Right kidney (tissue), 1 donor: ENCODE data around the gene EML6.
"Not testable (repeated sequence)": the region's sequence is repeated elsewhere in the genome, so short reads cannot be mapped to it uniquely, and the experiment has no call there.

Source experiments
- DNase-seq: peaks from one replicate; pipeline ENCODE4 v3.0.0-alpha.2; 2016

Gene EML6

GRCh38 chr2:54845514-54845913 is 122.1 kb downstream of the EML6 start:
- DNase-seq = no peak

DNA sequence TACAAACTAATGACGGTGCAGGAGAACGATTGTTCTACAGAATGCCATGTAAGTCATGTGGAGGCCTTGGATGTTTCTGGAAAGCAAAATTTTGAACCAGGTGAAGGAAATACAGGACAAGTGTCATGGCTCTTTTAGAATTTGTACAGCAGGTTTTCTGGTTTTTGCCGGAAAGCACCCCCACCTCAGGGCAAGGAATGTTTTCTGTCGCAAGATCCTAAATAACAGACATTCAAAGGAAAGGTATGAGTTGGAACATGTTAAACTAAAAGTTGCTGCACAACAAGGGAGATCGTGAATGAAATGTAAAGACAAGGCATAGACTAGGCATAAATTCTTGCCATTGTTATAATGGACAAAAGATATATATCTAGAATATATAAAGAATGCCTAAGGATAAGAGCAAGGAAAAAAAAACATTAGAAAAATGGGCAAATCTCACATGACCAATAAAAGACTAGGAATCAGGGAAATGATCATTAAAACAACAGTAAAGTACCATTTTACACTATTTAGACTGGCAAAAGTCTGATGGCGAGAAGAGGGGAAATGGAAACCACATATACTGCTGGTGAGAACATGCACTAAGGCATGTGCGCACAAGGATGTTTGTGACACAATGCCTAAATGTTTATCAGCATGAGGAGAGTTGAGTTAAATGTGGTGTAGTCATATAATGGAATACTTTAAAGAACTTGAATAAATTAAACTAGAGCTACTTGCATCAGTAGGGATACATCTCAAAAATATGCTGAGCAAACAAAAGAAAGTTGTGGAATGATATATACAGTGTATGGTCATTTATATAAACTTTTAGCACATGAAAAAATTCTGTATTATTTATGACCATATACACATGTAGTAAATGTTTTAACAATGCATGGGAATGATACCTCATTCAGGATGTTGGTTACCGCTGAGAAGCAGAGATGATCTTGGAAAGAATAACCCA is 127.0 kb downstream of the EML6 start:
- no peak for DNase-seq

DNA sequence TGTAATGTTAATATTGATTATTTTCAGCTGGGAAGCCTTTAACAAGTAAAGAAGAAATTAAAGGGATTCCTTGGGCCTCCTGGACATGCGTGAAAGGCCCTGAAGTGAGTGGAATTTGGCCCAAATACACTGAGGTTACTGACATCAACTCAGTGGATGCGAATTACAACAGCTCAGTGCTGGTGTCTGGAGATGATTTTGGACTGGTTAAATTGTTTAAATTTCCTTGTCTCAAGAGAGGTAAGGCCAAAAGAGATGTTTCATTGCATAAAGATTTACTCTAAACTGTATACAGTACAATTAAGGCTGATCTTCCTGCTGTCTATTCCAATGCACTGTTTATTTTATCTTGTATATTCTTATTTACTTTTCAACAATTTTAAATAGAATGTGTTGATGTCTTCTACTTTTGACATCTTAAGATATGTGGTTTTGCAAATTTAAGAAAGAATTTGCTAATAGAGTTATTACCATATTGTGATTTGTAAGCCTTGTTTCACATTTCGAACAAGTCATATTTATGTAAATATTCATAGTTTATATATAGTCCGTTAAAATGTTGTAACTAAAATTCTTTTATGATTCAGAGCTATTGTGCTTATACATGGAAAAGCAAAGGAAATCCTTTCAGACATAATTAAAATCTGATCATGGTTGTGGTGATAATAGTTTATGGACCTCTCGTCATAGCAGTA is 130.3 kb downstream of the EML6 start:
- no peak for DNase-seq

DNA sequence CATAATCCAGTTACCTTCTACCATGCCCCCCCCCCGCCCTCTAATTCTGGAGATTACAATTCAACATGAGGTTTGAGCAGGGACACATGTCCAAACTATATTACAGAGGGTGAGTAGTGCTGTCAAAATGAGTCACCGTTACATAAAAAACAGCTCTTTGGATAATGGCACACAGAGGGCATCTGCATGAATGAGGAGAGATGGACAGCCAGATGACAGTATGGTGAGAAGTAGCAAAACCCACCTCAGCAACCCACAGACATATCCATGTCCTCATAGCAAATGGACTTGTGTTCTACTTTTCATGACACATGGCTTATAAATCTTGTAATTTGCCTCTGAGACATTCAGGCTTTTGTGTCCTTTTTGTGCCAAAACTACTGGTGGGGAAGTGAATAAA is 132.0 kb downstream of the EML6 start:
- DNase-seq = no peak

DNA sequence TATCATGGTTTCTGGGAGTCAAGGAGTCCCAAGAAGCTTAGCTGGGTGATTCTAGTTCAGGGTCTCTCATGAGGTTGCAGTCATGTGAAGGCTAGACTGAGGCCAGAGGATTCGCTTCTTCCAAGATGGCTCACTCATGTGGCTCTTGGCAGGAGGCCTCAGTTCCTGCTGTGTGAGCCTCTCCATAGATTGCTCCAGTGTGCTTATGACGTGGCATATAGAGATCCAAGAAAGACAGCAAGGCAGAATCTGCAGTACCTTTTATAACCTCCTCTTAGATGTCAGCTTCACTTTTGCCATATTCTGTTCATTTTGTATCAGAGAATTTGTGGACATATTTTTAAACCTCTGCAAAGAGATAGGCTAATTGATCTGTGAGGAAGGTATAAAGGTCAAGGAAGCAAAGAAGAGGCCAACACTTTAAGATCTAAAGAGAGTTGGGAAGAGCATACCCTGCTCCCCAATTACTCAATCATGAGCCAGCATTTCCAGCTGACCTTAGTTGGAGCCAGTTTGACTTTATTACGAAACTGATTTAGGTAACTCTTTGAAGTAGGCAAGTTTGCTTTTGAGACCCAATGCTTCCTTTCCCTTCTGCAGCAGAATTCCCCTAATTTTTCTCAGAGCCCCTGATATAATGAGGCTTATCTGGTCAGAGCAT is 134.7 kb downstream of the EML6 start:
- no peak for DNase-seq

DNA sequence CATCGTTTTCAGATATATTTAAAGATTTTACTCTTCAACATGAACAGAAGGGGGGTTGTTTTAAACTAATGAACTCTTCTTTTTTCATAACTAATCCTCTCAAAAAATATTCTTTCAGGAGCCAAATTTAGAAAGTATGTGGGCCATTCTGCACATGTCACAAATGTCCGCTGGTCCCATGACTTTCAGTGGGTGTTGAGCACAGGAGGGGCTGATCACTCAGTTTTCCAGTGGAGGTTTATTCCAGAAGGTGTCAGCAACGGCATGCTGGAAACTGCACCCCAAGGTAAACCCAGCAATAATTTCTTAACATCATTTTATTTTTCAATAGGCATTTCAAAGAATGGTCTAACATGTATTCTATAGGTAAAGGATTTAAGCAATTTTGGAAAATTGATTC is 136.0 kb downstream of the EML6 start:
- no peak for DNase-seq

DNA sequence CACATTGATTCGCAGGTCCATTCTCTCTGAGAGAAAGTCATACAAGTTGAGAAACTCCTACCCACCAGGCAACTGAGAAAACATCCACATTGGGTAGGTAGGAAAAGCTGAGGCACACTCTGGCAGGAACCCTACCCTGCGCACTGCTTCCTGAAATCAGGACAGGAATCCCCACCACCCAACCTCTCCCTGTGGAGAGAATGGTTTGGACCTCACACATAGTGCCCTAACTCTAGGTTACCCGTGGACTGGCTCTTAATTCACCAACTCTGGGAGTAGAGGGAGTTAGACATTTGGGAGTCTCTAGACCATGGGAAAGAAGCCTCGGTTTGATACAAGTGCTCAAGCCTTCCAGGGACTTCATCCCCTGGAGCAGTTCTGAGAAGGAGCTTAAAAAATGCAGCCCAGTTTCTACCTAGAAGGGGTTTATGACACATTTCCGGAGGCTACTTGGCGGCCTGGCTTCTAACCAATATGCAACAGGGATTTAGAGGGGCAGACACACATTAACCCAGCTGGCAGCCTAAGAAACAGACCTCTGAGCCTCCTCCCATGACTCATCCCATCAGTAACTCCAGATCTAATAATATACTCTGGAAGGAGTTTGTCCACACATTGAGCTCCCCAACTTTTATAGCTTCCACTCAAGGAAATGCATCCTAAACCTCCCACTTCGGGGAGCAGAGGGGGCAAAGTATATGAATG is 136.7 kb downstream of the EML6 start:
- no peak for DNase-seq

DNA sequence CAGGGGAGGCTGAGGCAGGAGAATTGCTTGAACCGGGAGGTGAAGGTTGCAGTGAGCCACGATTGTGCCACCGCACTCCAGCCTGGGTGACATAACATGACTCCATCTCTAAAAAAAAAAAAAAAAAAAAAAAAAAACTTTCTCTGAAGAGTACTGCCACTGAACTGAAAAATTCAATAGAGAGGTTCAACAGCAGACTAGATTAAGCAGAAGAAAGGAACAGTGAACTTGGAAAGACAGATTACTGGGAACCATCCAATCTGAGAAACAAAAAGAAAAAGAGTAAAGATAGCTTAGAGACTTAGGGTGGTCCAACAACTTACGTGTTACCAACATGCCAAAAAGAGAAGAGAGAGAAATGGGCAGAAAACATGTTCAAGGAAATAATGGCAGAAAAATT is 138.8 kb downstream of the EML6 start:
- DNase-seq = no peak

GRCh38 chr2:54862742-54863141 is 139.3 kb downstream of the EML6 start:
- no peak for DNase-seq

DNA sequence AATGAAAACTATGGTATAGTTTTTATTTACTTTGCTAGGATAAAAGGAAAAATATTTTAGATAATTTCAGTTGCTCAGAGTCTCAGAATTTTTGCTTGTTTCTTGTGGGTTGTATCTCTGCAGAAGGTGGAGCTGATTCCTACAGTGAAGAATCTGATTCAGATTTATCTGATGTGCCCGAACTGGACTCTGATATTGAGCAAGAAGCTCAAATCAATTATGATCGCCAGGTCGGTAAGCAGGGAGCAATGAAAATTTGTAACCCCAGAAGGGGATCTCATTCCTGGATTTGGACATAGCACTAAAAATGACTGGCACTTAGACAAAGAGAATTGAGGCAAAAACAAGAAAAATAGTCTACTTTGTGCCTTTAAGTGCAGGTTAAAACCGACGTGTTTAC is 140.2 kb downstream of the EML6 start:
- DNase-seq = no peak

- DNase-seq = no peak
Observed at GRCh38 chr2:54864096-54864495, 140.6 kb downstream of the EML6 start.

DNA sequence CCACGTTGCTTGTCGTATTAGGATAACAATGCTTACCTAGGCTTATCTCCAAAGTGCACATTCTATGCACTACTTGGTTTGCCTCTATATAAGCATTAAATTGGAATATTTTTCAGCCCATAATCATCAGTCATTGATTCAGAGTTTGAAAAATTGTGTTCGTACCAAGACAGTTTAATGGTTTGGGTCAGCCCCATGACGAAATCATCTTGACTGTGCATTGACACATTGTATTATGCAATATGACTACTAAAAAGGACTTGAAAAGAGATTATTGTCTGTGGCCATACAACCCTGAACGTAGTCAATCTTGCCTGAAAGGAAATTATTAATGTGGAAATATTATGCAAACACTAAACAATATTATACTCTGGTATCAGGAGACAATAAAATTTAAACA is 141.3 kb downstream of the EML6 start:
- no peak for DNase-seq

DNA sequence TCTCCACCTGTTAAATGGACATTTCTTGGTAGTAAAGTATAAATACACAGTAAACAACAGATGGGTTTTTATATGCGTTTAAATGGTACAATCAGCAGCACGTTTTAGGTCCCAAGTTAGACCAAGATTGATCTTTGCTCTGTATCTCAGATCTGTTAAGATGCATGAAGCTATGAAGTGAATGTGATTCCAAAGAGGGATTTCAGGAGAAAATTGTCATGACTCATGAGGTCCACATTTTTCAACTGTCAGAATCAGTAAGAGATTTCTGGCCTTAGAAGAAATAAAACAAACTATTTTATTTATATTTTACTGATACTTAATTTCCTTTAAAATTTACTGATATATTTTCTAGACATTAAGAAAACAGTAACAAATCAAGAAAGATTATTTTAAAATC is 142.7 kb downstream of the EML6 start:
- no peak for DNase-seq

DNA sequence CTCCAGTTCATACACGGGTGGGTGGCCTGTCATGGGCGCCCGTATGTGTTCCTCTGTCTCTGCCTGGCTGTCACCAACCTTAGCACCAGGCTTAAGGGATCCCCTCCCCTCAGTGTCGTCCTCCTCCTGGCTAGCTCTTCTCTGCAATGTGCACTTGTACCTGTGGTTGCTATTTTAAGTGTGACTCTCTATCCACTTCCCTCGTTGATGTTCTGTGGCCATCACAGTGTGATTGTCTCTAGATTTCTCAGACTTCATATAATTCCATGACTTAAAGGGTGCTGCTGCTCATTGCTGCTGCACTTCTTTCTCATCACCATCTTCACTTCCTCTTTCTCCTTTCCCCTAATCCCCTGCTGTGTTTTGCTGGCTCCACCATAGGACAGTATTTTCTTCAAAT is 143.4 kb downstream of the EML6 start:
- DNase-seq = no peak

- no peak for DNase-seq
Observed at GRCh38 chr2:54867457-54867856, 144.0 kb downstream of the EML6 start.

DNA sequence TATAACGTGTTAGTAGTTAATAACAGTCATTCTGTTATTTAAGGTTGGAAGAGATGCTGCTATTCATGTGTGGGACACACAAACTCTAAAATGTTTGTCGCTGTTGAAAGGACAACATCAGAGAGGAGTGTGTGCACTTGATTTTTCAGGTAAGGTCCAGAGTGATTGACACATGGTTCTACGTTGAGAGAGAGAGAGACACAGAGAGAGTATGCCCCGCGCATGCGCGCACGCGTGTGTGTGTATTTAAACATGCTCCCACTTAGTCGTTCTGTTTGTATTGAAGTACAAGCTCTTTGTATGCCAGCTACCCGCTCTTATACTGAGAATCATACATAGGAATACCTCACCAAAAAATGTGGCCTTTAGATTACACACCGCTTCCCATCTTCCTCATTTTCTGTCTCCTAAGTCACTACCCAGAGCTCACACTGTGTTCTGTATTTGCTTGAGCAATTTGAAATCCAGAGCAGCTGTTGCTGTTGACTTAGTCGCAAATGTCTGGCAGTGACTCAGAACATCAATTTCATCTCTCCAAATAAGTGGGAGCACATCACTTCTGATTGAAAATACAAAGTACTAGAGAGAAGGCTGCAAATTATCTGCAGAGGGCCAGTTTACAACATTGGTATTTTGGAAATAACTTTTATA is 148.1 kb downstream of the EML6 start:
- no peak for DNase-seq

DNA sequence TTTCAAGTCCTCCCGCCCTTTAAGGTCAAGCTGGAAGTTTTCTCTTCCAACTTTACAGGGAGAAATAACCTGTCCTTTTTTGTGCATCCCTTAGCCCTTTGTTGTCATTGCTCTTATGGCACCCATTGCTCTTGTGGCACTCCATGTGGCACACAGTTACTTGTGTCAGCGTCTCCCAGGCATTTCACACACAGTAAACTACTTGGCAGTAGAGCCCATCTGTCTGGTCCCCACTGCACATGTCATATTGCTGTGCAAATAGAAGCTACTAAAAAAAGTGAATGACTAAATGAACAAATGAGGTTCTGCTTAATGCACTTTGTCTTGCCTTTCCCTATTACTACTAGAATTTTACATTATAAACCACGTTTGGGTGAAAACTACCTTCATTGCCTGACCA is 149.3 kb downstream of the EML6 start:
- DNase-seq = no peak

DNA sequence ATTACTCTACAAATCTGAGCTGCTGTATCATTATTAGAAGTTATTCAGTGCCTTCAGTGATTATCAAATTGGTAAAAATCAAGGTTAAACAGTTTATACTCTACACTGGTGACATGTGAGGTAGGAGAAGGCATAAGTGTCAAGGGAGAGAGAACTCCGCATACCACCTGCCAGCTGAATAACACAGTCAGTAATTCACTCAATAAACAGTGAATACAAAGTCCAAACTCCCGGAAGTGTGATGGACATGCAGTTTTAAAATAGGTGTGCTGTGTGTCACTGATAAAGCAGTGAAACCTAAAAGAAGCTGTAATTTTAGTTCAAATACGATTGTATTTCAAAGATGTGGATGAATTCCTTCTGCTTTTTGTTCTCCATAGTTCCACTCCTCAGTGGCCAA is 149.8 kb downstream of the EML6 start:
- DNase-seq = not testable (repeated sequence)

GRCh38 chr2:54876764-54877163 is 153.3 kb downstream of the EML6 start:
- no peak for DNase-seq

GRCh38 chr2:54878182-54878581 is 154.7 kb downstream of the EML6 start:
- no peak for DNase-seq

DNA sequence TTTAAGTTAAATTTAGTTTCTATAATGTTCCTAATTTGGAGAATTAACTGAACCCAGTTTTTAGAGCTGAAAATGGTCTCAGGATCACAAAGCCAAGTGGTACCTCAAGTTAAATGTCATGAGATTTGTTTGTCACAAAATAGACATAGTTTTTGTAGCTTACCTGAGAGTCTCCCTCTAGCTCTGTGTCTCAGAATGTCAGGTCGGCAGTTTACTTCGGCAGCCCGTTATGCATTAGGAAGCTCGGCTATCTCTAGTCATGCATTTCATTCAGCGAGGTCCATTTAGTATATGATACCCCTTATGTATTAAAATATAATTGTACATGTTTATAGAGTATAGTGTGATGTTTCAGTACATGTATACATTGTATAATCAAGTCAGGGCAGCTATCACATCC is 155.6 kb downstream of the EML6 start:
- DNase-seq = no peak
